Measurements from ENCODE around the gene KRABD2.

DNA sequence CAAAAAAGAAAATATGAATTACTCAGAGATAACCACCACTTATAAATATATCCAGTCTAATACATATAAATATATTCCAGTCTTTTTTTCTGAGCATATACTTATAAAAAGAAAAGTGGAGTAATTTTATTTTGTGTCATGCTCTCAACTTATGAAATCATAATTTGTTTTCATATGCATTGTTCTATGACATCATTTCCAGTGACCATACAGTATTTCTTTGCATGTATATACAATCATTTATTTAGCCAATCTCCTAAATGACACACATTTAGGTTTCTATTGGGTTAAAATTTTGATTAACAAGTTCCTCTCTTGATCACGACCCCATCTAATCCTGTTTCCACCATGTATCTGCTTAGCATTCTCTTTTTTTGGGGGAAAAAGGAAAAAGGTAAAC lies 42.8 kb upstream of the KRABD2 start:
- TF ChIP-seq, protein P1, sequence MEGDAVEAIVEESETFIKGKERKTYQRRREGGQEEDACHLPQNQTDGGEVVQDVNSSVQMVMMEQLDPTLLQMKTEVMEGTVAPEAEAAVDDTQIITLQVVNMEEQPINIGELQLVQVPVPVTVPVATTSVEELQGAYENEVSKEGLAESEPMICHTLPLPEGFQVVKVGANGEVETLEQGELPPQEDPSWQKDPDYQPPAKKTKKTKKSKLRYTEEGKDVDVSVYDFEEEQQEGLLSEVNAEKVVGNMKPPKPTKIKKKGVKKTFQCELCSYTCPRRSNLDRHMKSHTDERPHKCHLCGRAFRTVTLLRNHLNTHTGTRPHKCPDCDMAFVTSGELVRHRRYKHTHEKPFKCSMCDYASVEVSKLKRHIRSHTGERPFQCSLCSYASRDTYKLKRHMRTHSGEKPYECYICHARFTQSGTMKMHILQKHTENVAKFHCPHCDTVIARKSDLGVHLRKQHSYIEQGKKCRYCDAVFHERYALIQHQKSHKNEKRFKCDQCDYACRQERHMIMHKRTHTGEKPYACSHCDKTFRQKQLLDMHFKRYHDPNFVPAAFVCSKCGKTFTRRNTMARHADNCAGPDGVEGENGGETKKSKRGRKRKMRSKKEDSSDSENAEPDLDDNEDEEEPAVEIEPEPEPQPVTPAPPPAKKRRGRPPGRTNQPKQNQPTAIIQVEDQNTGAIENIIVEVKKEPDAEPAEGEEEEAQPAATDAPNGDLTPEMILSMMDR (IDR thresholded peaks at IDR 0.05 in 2 of 3, conservative IDR thresholded peaks at IDR 0.05 in 1 of 3; ENCODE audit: control insufficient read depth in 2 of 3, extremely low read depth in 1 of 3, insufficient read depth in 1 of 3, low read depth in 3 of 3, low read length in 3 of 3): no peak
- TF ChIP-seq TAF1 (IDR thresholded peaks at IDR 0.05; ENCODE audit: borderline replicate concordance, low read depth, low read length) (no peak), CEBPB (IDR thresholded peaks at IDR 0.05; ENCODE audit: borderline replicate concordance in 1 of 2, low read depth in 2 of 2, low read length in 2 of 2) (no peak), MAX (IDR thresholded peaks at IDR 0.05; ENCODE audit: low read depth, low read length) (no peak), CEBPZ (IDR thresholded peaks at IDR 0.05; ENCODE audit: low read depth, low read length) (no peak), HDAC2 (IDR thresholded peaks at IDR 0.05) (no peak), BHLHE40 (IDR thresholded peaks at IDR 0.05; ENCODE audit: borderline replicate concordance in 1 of 2, low read depth in 2 of 2, low read length in 1 of 2) (no peak), TBL1XR1 (IDR thresholded peaks at IDR 0.05; ENCODE audit: low read depth, low read length) (no peak), PML (IDR thresholded peaks at IDR 0.05; ENCODE audit: low read length) (no peak), ASH2L (IDR thresholded peaks at IDR 0.05; ENCODE audit: borderline replicate concordance, low read depth) (no peak), YBX1 (IDR thresholded peaks at IDR 0.05) (no peak), YY1 (IDR thresholded peaks at IDR 0.05; ENCODE audit: low read depth, low read length) (no peak)
- TF ChIP-seq, protein P2, sequence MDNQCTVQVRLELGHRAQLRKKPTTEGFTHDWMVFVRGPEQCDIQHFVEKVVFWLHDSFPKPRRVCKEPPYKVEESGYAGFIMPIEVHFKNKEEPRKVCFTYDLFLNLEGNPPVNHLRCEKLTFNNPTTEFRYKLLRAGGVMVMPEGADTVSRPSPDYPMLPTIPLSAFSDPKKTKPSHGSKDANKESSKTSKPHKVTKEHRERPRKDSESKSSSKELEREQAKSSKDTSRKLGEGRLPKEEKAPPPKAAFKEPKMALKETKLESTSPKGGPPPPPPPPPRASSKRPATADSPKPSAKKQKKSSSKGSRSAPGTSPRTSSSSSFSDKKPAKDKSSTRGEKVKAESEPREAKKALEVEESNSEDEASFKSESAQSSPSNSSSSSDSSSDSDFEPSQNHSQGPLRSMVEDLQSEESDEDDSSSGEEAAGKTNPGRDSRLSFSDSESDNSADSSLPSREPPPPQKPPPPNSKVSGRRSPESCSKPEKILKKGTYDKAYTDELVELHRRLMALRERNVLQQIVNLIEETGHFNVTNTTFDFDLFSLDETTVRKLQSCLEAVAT (IDR thresholded peaks at IDR 0.05): no peak

Data from GM12878 (cell line).